Bronchial epithelial cell (primary cell): ENCODE measurements around the gene LAMA4. TPM values are rescaled to one million over a fixed set of nuclear protein-coding genes. Genes with fewer than 3 reads are reported as not detected.

Experiments
- DNase-seq: peaks from one replicate; pipeline ENCODE4 v3.0.0-alpha.2; 2010; ENCODE audit warnings: low read depth
- FAIRE-seq: peaks from 2 replicates; lab custom pipeline; 2011; peaks lifted over from hg19 to GRCh38; lab: Jason Lieb, UNC
- H3K27me3 ChIP-seq: 2 replicates; pipeline ENCODE4 v1.5.1; 2011; ENCODE audit warnings: low read length; ENCODE audit not compliant: control insufficient read depth, insufficient read depth
- H3K36me3 ChIP-seq: 2 replicates; pipeline ENCODE4 v1.5.1; 2011; ENCODE audit warnings: low read length; ENCODE audit not compliant: control insufficient read depth, insufficient read depth
- H3K4me3 ChIP-seq: 2 replicates; pipeline ENCODE4 v1.5.1; 2011; ENCODE audit warnings: mild to moderate bottlenecking, low read depth, low read length, control low read depth
- total RNA-seq: library from RNA; depleted of rRNA; stranded (reverse); fragments of >200 nt; gene quantifications from 2 replicates; pipeline ENCODE4 v1.2.1, GENCODE V29; 2014
- TF ChIP-seq, protein P1 (sequence below): IDR thresholded peaks from 2 replicates; pipeline ENCODE4 v1.5.1; 2011; ENCODE audit warnings: mild to moderate bottlenecking, moderate library complexity, low read length, control low read depth, inconsistent platforms; ENCODE audit not compliant: insufficient read depth, severe bottlenecking

LAMA4 gene
- total RNA-seq, 1 donor from 2014 or later: 5.5 TPM

DNA sequence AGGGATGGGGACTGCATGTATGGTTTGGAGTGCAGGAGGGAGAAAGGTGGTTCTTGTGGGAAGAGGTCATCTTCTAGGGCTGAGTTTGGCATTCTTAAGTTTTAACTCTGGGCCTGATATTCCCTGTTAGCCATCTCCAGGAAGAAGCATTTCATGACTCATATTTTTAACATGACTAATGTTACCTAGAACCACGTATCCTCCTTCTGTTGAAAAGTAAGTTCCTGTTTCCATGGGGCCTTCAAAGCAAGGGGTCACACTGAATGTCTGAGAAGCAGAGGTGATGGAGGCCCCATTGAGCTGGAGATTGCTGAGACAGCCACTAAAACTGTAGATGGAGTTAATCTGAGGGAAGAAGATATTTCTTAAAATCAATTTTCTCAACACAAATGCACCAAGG lies 136.8 kb downstream of the LAMA4 start:
- DNase-seq (peak; percentile 85), FAIRE-seq (no peak)
- no peaks in the 10 kb centered on the region for H3K36me3 ChIP-seq
- no peaks in the 10 kb centered on the region for H3K27me3 ChIP-seq
- no peak overlapping the region for H3K4me3 ChIP-seq
- TF ChIP-seq, protein P1, sequence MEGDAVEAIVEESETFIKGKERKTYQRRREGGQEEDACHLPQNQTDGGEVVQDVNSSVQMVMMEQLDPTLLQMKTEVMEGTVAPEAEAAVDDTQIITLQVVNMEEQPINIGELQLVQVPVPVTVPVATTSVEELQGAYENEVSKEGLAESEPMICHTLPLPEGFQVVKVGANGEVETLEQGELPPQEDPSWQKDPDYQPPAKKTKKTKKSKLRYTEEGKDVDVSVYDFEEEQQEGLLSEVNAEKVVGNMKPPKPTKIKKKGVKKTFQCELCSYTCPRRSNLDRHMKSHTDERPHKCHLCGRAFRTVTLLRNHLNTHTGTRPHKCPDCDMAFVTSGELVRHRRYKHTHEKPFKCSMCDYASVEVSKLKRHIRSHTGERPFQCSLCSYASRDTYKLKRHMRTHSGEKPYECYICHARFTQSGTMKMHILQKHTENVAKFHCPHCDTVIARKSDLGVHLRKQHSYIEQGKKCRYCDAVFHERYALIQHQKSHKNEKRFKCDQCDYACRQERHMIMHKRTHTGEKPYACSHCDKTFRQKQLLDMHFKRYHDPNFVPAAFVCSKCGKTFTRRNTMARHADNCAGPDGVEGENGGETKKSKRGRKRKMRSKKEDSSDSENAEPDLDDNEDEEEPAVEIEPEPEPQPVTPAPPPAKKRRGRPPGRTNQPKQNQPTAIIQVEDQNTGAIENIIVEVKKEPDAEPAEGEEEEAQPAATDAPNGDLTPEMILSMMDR: no peak

DNA sequence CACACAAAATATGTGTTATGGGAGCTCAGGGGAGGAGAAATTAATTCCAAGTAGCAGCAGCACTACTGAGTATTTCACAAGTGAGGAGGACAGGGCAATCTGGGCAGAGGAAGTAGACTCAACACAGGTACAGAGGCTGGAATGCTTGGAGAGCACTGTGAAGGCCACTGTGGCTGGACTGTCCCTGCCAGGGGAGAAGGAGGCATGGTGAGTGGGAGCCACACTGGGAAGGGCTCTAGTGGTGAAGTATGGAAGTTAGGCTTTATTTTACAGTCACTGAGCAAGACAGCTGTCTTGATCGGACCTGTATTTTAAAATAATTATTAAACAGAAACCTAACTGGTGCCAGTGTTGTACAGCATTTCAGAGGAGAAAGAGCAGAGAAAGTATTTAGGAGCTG lies 138.1 kb downstream of the LAMA4 start:
- no peaks in the 10 kb centered on the region for H3K36me3 ChIP-seq
- no peaks in the 10 kb centered on the region for H3K27me3 ChIP-seq
- no peak for FAIRE-seq
- TF ChIP-seq, protein P1: peak; percentile 6
- H3K4me3 ChIP-seq: no peak overlapping the region
- DNase-seq: no peak

DNA sequence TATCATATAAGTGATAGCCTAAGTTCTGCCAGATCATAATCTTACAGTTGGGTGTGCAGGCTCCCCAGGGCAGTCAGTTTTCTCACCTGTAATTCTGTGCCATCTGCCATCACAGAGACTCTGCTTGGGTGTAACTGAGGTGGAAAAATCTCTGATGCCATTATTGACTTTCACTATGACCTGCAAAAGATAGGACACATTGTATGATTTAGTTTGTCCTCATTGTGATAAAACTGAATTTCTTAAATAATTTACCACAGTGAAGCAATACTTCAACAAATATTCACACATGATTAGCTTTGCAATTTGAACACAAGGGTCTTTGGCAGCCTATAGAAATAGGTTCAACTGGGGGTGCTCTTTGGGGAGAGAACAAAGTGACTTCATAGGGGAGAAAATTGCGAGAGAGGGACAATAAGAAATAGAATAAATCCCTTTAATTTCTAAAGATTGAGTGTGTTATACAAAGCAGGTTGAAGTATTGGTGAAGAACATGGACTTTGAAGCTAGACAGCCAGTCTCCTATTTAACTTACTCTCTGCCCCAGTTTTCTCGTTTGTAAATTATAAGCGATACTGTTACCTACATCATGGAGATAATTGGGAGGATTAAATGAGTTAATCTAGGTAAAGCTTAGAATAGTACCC lies 139.7 kb downstream of the LAMA4 start:
- TF ChIP-seq, protein P1: no peak
- Histone ChIP-seq H3K4me3 (no peak overlapping the region), H3K36me3 (no peaks in the 10 kb centered on the region), H3K27me3 (no peaks in the 10 kb centered on the region)
- DNase-seq (no peak), FAIRE-seq (no peak)

- no peak for FAIRE-seq
- Histone ChIP-seq H3K27me3 (no peaks in the 10 kb centered on the region), H3K4me3 (no peak overlapping the region), H3K36me3 (no peaks in the 10 kb centered on the region)
- TF ChIP-seq, protein P1: no peak
- no peak for DNase-seq
Measured at GRCh38 chr6:112113918-112114317, 140.4 kb downstream of the LAMA4 start.

GRCh38 chr6:112113431-112113830 lies 140.9 kb downstream of the LAMA4 start:
- H3K4me3 ChIP-seq: no peak overlapping the region
- DNase-seq (no peak), FAIRE-seq (no peak)
- no peaks in the 10 kb centered on the region for H3K27me3 ChIP-seq
- TF ChIP-seq, protein P1: no peak
- H3K36me3 ChIP-seq: no peaks in the 10 kb centered on the region

DNA sequence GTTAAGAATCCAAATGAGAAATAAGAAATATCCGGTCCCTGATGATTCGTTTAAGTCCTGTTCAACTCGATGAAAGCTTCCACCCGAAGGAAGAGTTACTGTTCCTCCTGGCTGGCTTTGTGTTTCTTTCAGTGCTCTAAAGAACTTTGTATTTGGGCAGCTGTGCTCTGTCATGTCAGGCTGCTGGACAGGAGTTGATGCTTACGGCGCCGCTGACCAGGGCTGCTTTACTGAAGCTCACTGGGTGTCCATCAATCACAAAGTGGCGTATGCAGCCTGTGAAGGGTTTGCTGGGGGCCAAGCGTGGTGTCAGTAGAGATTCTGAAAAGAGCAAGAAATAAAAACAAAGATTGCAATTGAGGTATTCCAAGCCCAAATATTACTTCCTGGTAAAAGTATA lies 145.1 kb downstream of the LAMA4 start:
- H3K27me3 ChIP-seq: peaks cover 1% of the 10 kb centered on the region
- TF ChIP-seq, protein P1: no peak
- peak; percentile 13 for FAIRE-seq
- DNase-seq: no peak
- no peak overlapping the region for H3K4me3 ChIP-seq
- no peaks in the 10 kb centered on the region for H3K36me3 ChIP-seq
